HepG2 (cell line): ENCODE results near the gene PHF23. TPM values are rescaled to one million over a fixed set of nuclear protein-coding genes. Genes with fewer than 3 reads are reported as not detected.
A peak's percentile ranks its signal among the peaks of the same experiment; 100 is the strongest.

Experiments used
- ARNT2 ChIP-seq: sonication (generic); formaldehyde crosslinking; IDR thresholded peaks from 2 replicates; pipeline ENCODE4 v1.8.0; 2022; ENCODE audit warnings: mild to moderate bottlenecking, low read depth, missing genetic modification reagents, moderate library complexity
- BRCA1 ChIP-seq: sonication (generic); formaldehyde crosslinking; IDR thresholded peaks from 2 replicates; pipeline ENCODE4 v1.4.0; 2020; ENCODE audit warnings: missing genetic modification reagents
- FLYWCH1 ChIP-seq: sonication (generic); formaldehyde crosslinking; IDR thresholded peaks from 2 replicates; pipeline ENCODE4 v1.8.1; 2023; ENCODE audit warnings: mild to moderate bottlenecking, missing genetic modification reagents
- HMGXB3 ChIP-seq: sonication (generic); formaldehyde crosslinking; IDR thresholded peaks from 2 replicates; pipeline ENCODE4 v1.4.0; 2020; ENCODE audit warnings: missing genetic modification reagents, borderline replicate concordance
- HNRNPUL1 ChIP-seq: fragments of 200-400 bp; formaldehyde crosslinking; IDR thresholded peaks from 2 replicates; pipeline ENCODE4 v1.6.1; 2017; ENCODE audit warnings: low read depth, mild to moderate bottlenecking, low read length, moderate library complexity
- KDM6A ChIP-seq: IDR thresholded peaks from 2 replicates; pipeline ENCODE4 v1.6.1; 2016; ENCODE audit warnings: low read depth
- KLF15 ChIP-seq: sonication (generic); formaldehyde crosslinking; IDR thresholded peaks from 2 replicates; pipeline ENCODE4 v1.8.1; 2023; ENCODE audit warnings: borderline replicate concordance, mild to moderate bottlenecking, inconsistent platforms, missing genetic modification reagents, mixed read lengths
- MAFK ChIP-seq, 2 experiments: IDR thresholded peaks in 1 of 2; conservative IDR thresholded peaks in 1 of 2; 2 replicates each; pipeline ENCODE4 v1.6.1; 2011; ENCODE audit warnings: improper control_type of control experiment in 2 of 2, low read length in 2 of 2
- MIER2 ChIP-seq: IDR thresholded peaks from 2 replicates; pipeline ENCODE4 v1.6.1; 2016; ENCODE audit warnings: missing biosample characterization, missing genetic modification reagents
- MLX ChIP-seq: IDR thresholded peaks from 2 replicates; pipeline ENCODE4 v1.6.1; 2016
- NR2C2 ChIP-seq: sonication (generic); formaldehyde crosslinking; IDR thresholded peaks from 2 replicates; pipeline ENCODE4 v1.4.0; 2020; ENCODE audit warnings: missing genetic modification reagents, mild to moderate bottlenecking, moderate library complexity, borderline replicate concordance
- PHF21A ChIP-seq: sonication (generic); formaldehyde crosslinking; IDR thresholded peaks from 2 replicates; pipeline ENCODE4 v1.5.0; 2020; ENCODE audit warnings: mild to moderate bottlenecking, missing genetic modification reagents
- PHF5A ChIP-seq: IDR thresholded peaks from one replicate; pipeline ENCODE4 v1.6.1; 2018; ENCODE audit warnings: low read depth, missing genetic modification reagents; ENCODE audit not compliant: unreplicated experiment
- RBFOX2 ChIP-seq: fragments of 200-400 bp; formaldehyde crosslinking; IDR thresholded peaks from 2 replicates; pipeline ENCODE4 v1.6.1; 2017; ENCODE audit warnings: low read depth, mild to moderate bottlenecking, low read length
- SNAPC2 ChIP-seq: sonication (generic); formaldehyde crosslinking; IDR thresholded peaks from 2 replicates; pipeline ENCODE4 v1.8.1; 2022; ENCODE audit warnings: mild to moderate bottlenecking, missing genetic modification reagents
- TBX3 ChIP-seq: fragments of 450-650 bp; IDR thresholded peaks from 2 replicates; pipeline ENCODE4 v1.6.1; 2017; ENCODE audit warnings: antibody characterized with exemption, mild to moderate bottlenecking, inconsistent platforms, borderline replicate concordance
- TFE3 ChIP-seq: IDR thresholded peaks from 2 replicates; pipeline ENCODE4 v1.6.1; 2016
- XBP1 ChIP-seq: sonication (generic); formaldehyde crosslinking; IDR thresholded peaks from 2 replicates; pipeline ENCODE4 v1.5.0; 2020; ENCODE audit warnings: missing genetic modification reagents
- ZNF33A ChIP-seq: sonication (generic); formaldehyde crosslinking; IDR thresholded peaks from 2 replicates; pipeline ENCODE4 v1.5.1; 2020; ENCODE audit warnings: missing genetic modification reagents, mild to moderate bottlenecking, moderate library complexity, borderline replicate concordance
- ZNF44 ChIP-seq: sonication (generic); formaldehyde crosslinking; IDR thresholded peaks from 2 replicates; pipeline ENCODE4 v1.5.1; 2020; ENCODE audit warnings: mild to moderate bottlenecking, missing genetic modification reagents
- ZNF530 ChIP-seq: sonication (generic); formaldehyde crosslinking; IDR thresholded peaks from 2 replicates; pipeline ENCODE4 v1.5.0; 2020; ENCODE audit warnings: low read depth, mild to moderate bottlenecking, missing genetic modification reagents
- ZNF841 ChIP-seq: sonication (generic); formaldehyde crosslinking; IDR thresholded peaks from 2 replicates; pipeline ENCODE4 v1.8.1; 2023; ENCODE audit warnings: missing genetic modification reagents, borderline replicate concordance
- ZUFSP ChIP-seq: sonication (generic); formaldehyde crosslinking; IDR thresholded peaks from 2 replicates; pipeline ENCODE4 v1.9.0; 2021; ENCODE audit warnings: missing genetic modification reagents, mild to moderate bottlenecking, borderline replicate concordance
- polyA plus RNA-seq, 8 experiments: library from polyadenylated mRNA; depleted of rRNA in 3 of 8; stranded (reverse) in 7 of 8; unstranded in 1 of 8; fragments of >200 nt; fragmentation: Illumina TruSeq in 4 of 8; extraction: Trizol in 4 of 8; gene quantifications; 2 replicates each; pipeline versions ENCODE4 v1.2.1 to v1.2.3, GENCODE V29; 2011 to 2016; ENCODE audit warnings: low read depth in 4 of 8, missing spikeins in 1 of 8, mixed read lengths in 1 of 8; ENCODE audit not compliant: insufficient read depth in 1 of 8
- total RNA-seq, 5 experiments: library from RNA; depleted of rRNA; stranded (reverse); fragments of >200 nt; fragmentation: Illumina TruSeq; extraction: Trizol; gene quantifications; 2 replicates each; pipeline ENCODE4 v1.2.3, GENCODE V29; 2016; ENCODE audit warnings: low read depth in 1 of 5

Gene PHF23
- total and polyA plus RNA-seq, 2 of the 13 experiments (the other 11 are each of a cell fraction or from before 2014, with no cell fraction given): 27.6 to 33.2 TPM

GRCh38 chr17:7251661-7252175 is 12.5 kb upstream of the PHF23 start, which contains the start of gene CTDNEP1 (continued):
- TF ChIP-seq MIER2 (no peak), ZNF44 (CRISPR knock-in tag) (no peak), MAFK (conservative IDR thresholded peaks at IDR 0.05 in 1 of 2, IDR thresholded peaks at IDR 0.05 in 1 of 2; ENCODE audit: low read length in 2 of 2) (no peak), TFE3 (CRISPR knock-in tag) (no peak), PHF21A (0 out of 2 replicates have a peak, but pooled peaks have one; percentile 7), ZNF33A (no peak), KDM6A (CRISPR knock-in tag) (no peak), HNRNPUL1 (no peak), XBP1 (CRISPR knock-in tag) (no peak), ZNF841 (no peak), BRCA1 (CRISPR knock-in tag) (no peak), PHF5A (CRISPR knock-in tag) (no peak), TBX3 (no peak), MLX (CRISPR knock-in tag) (peak; percentile 8), HMGXB3 (CRISPR knock-in tag) (no peak), FLYWCH1 (CRISPR knock-in tag) (no peak), RBFOX2 (peak; percentile 76), ZNF530 (CRISPR knock-in tag) (no peak), NR2C2 (CRISPR knock-in tag) (peak; percentile 91; the same call in 1 of the 2 replicates), KLF15 (no peak), ZUFSP (CRISPR knock-in tag) (no peak), SNAPC2 (no peak), ARNT2 (no peak; the same call in 1 of the 2 replicates)
